ENCODE data around the gene SOX12. TPM values are rescaled to one million over a fixed set of nuclear protein-coding genes. Genes with fewer than 3 reads are reported as not detected.
A peak's percentile ranks its signal among the peaks of the same experiment; 100 is the strongest.

SOX12 gene
- total and polyA plus RNA-seq, 4 donors = 0.67 to 4.2 (median 1.7) TPM

- no peaks in the 10 kb centered on the region for H3K36me3 ChIP-seq (ENCODE audit: control insufficient read depth in 4 of 4, insufficient read depth in 3 of 4, low read depth in 1 of 4, low read length in 3 of 4)
- H3K9me3 ChIP-seq (ENCODE audit: control insufficient read depth in 4 of 4, low read length in 3 of 4) = no peaks in the 10 kb centered on the region
- under 1% methylated on average over 69 of the region's 69 CpGs for whole genome bisulfite sequencing
- peaks cover 7 to 31% (median 16%) of the 10 kb centered on the region in 4 donors for H3K4me1 ChIP-seq (ENCODE audit: control insufficient read depth in 4 of 4, insufficient read depth in 4 of 4, low read length in 3 of 4)
- H3K27me3 ChIP-seq (ENCODE audit: control insufficient read depth in 4 of 4, insufficient read depth in 4 of 4, low read length in 3 of 4) = no peaks in the 10 kb centered on the region
- H3K27ac ChIP-seq (ENCODE audit: low read depth in 1 of 2, low read length in 2 of 2) = peak overlapping the region; percentile 88 to 89
- H3K9ac ChIP-seq (ENCODE audit: low read depth in 1 of 2, low read length in 2 of 2) = peak overlapping the region; percentile 72 to 90
- TF ChIP-seq, protein P1, sequence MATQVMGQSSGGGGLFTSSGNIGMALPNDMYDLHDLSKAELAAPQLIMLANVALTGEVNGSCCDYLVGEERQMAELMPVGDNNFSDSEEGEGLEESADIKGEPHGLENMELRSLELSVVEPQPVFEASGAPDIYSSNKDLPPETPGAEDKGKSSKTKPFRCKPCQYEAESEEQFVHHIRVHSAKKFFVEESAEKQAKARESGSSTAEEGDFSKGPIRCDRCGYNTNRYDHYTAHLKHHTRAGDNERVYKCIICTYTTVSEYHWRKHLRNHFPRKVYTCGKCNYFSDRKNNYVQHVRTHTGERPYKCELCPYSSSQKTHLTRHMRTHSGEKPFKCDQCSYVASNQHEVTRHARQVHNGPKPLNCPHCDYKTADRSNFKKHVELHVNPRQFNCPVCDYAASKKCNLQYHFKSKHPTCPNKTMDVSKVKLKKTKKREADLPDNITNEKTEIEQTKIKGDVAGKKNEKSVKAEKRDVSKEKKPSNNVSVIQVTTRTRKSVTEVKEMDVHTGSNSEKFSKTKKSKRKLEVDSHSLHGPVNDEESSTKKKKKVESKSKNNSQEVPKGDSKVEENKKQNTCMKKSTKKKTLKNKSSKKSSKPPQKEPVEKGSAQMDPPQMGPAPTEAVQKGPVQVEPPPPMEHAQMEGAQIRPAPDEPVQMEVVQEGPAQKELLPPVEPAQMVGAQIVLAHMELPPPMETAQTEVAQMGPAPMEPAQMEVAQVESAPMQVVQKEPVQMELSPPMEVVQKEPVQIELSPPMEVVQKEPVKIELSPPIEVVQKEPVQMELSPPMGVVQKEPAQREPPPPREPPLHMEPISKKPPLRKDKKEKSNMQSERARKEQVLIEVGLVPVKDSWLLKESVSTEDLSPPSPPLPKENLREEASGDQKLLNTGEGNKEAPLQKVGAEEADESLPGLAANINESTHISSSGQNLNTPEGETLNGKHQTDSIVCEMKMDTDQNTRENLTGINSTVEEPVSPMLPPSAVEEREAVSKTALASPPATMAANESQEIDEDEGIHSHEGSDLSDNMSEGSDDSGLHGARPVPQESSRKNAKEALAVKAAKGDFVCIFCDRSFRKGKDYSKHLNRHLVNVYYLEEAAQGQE (IDR thresholded peaks at IDR 0.05) = peak; percentile 8
- TF ChIP-seq RAD21 (IDR thresholded peaks at IDR 0.05) (peak in 1 of 2 donors; percentile 4), JUND (IDR thresholded peaks at IDR 0.05) (no peak), SP1 (IDR thresholded peaks at IDR 0.05) (peak; percentile 9), GABPA (IDR thresholded peaks at IDR 0.05 in 1 of 2, conservative IDR thresholded peaks at IDR 0.05 in 1 of 2) (no peak), HNF4G (IDR thresholded peaks at IDR 0.05) (no peak), HNF4A (conservative IDR thresholded peaks at IDR 0.05) (no peak), YY1 (IDR thresholded peaks at IDR 0.05) (peak; percentile 55), NR2F2 (IDR thresholded peaks at IDR 0.05) (no peak), RXRA (IDR thresholded peaks at IDR 0.05) (no peak), FOXA1 (IDR thresholded peaks at IDR 0.05) (no peak), CTCF (IDR thresholded peaks at IDR 0.05; ENCODE audit: low read depth, low read length, missing input control) (no peak), FOXA2 (IDR thresholded peaks at IDR 0.05) (no peak), TAF1 (conservative IDR thresholded peaks at IDR 0.05) (no peak), EGR1 (IDR thresholded peaks at IDR 0.05; ENCODE audit: low read depth in 2 of 2) (no peak)
- TF ChIP-seq, protein P2, sequence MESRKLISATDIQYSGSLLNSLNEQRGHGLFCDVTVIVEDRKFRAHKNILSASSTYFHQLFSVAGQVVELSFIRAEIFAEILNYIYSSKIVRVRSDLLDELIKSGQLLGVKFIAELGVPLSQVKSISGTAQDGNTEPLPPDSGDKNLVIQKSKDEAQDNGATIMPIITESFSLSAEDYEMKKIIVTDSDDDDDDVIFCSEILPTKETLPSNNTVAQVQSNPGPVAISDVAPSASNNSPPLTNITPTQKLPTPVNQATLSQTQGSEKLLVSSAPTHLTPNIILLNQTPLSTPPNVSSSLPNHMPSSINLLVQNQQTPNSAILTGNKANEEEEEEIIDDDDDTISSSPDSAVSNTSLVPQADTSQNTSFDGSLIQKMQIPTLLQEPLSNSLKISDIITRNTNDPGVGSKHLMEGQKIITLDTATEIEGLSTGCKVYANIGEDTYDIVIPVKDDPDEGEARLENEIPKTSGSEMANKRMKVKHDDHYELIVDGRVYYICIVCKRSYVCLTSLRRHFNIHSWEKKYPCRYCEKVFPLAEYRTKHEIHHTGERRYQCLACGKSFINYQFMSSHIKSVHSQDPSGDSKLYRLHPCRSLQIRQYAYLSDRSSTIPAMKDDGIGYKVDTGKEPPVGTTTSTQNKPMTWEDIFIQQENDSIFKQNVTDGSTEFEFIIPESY (IDR thresholded peaks at IDR 0.05) = no peak
- TF ChIP-seq, protein P3, sequence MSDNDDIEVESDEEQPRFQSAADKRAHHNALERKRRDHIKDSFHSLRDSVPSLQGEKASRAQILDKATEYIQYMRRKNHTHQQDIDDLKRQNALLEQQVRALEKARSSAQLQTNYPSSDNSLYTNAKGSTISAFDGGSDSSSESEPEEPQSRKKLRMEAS (IDR thresholded peaks at IDR 0.05) = peak; percentile 17
- TF ChIP-seq, protein P4, sequence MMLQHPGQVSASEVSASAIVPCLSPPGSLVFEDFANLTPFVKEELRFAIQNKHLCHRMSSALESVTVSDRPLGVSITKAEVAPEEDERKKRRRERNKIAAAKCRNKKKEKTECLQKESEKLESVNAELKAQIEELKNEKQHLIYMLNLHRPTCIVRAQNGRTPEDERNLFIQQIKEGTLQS (IDR thresholded peaks at IDR 0.05) = no peak
- H3K4me3 ChIP-seq (ENCODE audit: low read depth in 1 of 3, low read length in 3 of 3) = peak overlapping the region; percentile 68 to 88 (median 85)
- peak; percentile 96 for DNase-seq (ENCODE audit: low spot score)
Observed at GRCh38 chr20:324177-325044, 941 bp upstream of the SOX12 start.

Measured in liver (tissue), 9 donors.